Right lobe of liver (tissue), 6 donors: ENCODE data around the gene TBCE. TPM values are rescaled to one million over a fixed set of nuclear protein-coding genes. Genes with fewer than 3 reads are reported as not detected.
"Not testable (repeated sequence)": the region's sequence is repeated elsewhere in the genome, so short reads cannot be mapped to it uniquely, and the experiment has no call there.

Source experiments
- ATAC-seq, 4 donors: fragments of 200-7000 bp; cut with Tn5 transposase; one replicate each; pipeline ENCODE4 v1.9.1; 2020; ENCODE audit warnings: mild to moderate bottlenecking in 4 of 4, moderate library complexity in 4 of 4
- DNase-seq, 3 donors: peaks; one replicate each; pipeline ENCODE4 v3.0.0-alpha.2; 2020
- H3K27ac ChIP-seq, 3 donors: fragments of 200-600 bp; one replicate each; pipeline ENCODE4 v1.8.0; 2022
- H3K27me3 ChIP-seq, 2 donors: fragments of 200-600 bp; one replicate each; pipeline ENCODE4 v1.8.0; 2022
- H3K36me3 ChIP-seq, 4 donors: fragments of 200-600 bp; sonication (generic) in 1 of 4; one replicate each; pipeline versions ENCODE4 v1.5.1 to v1.8.0; 2017 to 2022; ENCODE audit warnings: control low read depth in 1 of 4
- H3K4me1 ChIP-seq, 4 donors: fragments of 200-600 bp; sonication (generic) in 1 of 4; one replicate each; pipeline versions ENCODE4 v1.5.1 to v1.8.0; 2017 to 2022; ENCODE audit warnings: control low read depth in 1 of 4
- H3K4me3 ChIP-seq, 3 donors: fragments of 200-600 bp; one replicate each; pipeline ENCODE4 v1.8.0; 2022
- H3K9me3 ChIP-seq, 4 donors: fragments of 200-600 bp; sonication (generic) in 1 of 4; one replicate each; pipeline versions ENCODE4 v1.5.1 to v1.8.0; 2017 to 2022; ENCODE audit warnings: control low read depth in 1 of 4
- CTCF ChIP-seq, 4 donors: fragments of 200-600 bp in 3 of 4; fragments of 450-650 bp in 1 of 4; IDR thresholded peaks; one replicate each; pipeline versions ENCODE4 v1.5.1 to v1.8.0; 2016 to 2022; ENCODE audit warnings: antibody characterized with exemption in 4 of 4, mild to moderate bottlenecking in 2 of 4
- POLR2A ChIP-seq: fragments of 450-650 bp; IDR thresholded peaks from one replicate; pipeline ENCODE4 v1.6.1; 2017; ENCODE audit warnings: antibody characterized with exemption, mild to moderate bottlenecking
- WGBS: methylation state at CpG from one replicate; pipeline ENCODE4 v1.1.6; 2018; ENCODE audit warnings: low coverage, low lambda C conversion rate; ENCODE audit not compliant: insufficient coverage; ENCODE audit errors: missing lambda C conversion rate; 5-methylcytosine and 5-hydroxymethylcytosine counted together
- intact Hi-C, 2 donors: fragments of 100-400 bp; cut with DNase I; formaldehyde crosslinking; loops; one replicate each; pipeline versions ENCODE4 v1.11.2 to v1.14.1; 2022
- total RNA-seq, 6 experiments: library from RNA; depleted of rRNA in 2 of 6; stranded (reverse); fragments of >200 nt in 2 of 6; fragmentation: NEBNext Ultra II Directional in 3 of 6; extraction: Animal tissue kit (Norgen Biotek cat#: 25700) in 3 of 6; gene quantifications; one replicate each; pipeline versions ENCODE4 v1.1.0 to v1.2.4, GENCODE V29; 2016 to 2023
- donor health status: DM: no; HTN: yes; CAD: no.
- donor health status: DM: no; HTN: no; CAD: no.
- donor health status: DM: no; HTN: no; CAD: no.
- donor health status: DM: no; HTN: yes; CAD: no.
- donor health status: DM: no; HTN: yes; CAD: no.

Gene TBCE
- total RNA-seq, 6 experiments from 2014 or later, result 11.2 to 16.6 (median 13.3) TPM

DNA sequence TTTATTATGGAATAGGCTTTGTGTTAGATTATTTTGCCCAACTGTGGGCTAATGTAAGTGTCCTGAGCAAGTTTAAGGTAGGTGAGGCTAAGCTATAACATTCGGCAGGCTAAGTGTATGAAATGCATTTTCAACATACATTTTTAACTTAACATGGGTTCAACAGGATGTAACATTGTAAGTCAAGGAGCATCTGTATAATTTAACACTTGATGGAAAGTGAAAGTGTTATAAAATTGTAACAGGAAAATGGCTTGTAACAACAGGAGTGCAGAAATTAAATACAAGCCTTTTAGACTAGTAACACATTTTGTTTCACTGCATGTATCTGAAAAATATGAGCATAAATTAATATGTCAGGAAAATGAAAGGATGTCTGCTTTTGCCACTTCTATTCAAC is 94.7 kb downstream of the TBCE start:
- Histone ChIP-seq H3K27me3 (no peaks in the 10 kb centered on the region), H3K27ac (no peak overlapping the region), H3K4me1 (no peaks in the 10 kb centered on the region), H3K4me3 (no peak overlapping the region), H3K36me3 (no peaks in the 10 kb centered on the region), H3K9me3 (no peaks in the 10 kb centered on the region)
- ATAC-seq, result no peak
- intact Hi-C loops, result no loop called here
- DNase-seq, result no peak
- 82% methylated on average over 1 of the region's 1 CpG for WGBS
- TF ChIP-seq CTCF (IDR thresholded peaks at IDR 0.05), result no peak
- TF ChIP-seq POLR2A, result no peak

DNA sequence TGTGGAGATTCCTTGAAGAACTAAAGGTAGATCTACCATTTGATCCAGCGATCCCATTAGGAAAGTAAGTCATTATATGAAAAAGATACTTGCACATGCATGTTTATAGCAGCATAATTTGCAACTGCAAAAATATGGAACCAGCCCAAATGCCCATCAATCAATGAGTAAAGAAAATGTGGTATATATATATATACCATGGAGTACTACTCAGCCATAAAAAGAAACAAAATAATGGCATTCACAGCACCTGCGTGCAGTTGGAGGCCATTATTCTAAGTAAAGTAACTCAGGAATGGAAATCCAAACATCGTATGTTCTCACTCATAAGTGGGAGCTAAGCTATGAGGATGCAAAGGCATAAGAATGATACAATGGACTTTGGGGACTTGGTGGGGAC is 95.6 kb downstream of the TBCE start:
- intact Hi-C loops, result not testable (repeated sequence)

DNA sequence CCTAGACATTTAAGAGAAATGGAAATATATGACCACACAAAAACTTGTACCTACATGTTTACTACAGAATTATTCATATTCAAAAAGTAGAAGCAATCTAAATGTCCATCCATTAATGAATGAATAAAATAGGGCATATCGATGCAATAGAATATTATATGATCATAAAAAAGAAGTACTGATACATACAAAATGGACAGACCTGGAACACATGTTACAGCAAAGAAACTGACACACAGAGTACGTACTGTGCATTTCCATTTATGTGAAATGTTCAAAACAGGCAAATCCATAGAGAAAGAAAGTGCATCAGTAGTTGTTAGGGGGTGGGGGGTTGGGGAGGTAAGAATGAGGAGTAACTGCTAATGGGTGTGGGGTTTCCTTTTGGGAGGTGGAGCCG is 97.8 kb downstream of the TBCE start:
- DNase-seq, result no peak
- ATAC-seq, result no peak
- whole genome bisulfite sequencing, result 97% methylated on average over 3 of the region's 3 CpGs
- no peak for TF ChIP-seq CTCF (IDR thresholded peaks at IDR 0.05)
- TF ChIP-seq POLR2A, result no peak
- H3K4me3 ChIP-seq, result no peak overlapping the region
- H3K36me3 ChIP-seq, result no peaks in the 10 kb centered on the region
- intact Hi-C loops, result no loop called here
- H3K27ac ChIP-seq, result no peak overlapping the region
- H3K4me1 ChIP-seq, result no peaks in the 10 kb centered on the region
- H3K27me3 ChIP-seq, result no peaks in the 10 kb centered on the region
- H3K9me3 ChIP-seq, result no peaks in the 10 kb centered on the region

More for the DNA sequence above, 95.6 kb downstream of the TBCE start:
- 93% methylated on average over 3 of the region's 3 CpGs for WGBS
- not testable (repeated sequence) for H3K4me1 ChIP-seq, H3K27ac ChIP-seq, H3K9me3 ChIP-seq, H3K27me3 ChIP-seq, ATAC-seq, H3K36me3 ChIP-seq, DNase-seq, H3K4me3 ChIP-seq

GRCh38 chr1:235468004-235468403 is 100.8 kb downstream of the TBCE start:
- Histone ChIP-seq H3K36me3 (no peaks in the 10 kb centered on the region), H3K27me3 (no peaks in the 10 kb centered on the region), H3K27ac (no peak overlapping the region), H3K9me3 (no peaks in the 10 kb centered on the region), H3K4me3 (no peak overlapping the region), H3K4me1 (no peaks in the 10 kb centered on the region)
- ATAC-seq (no peak), DNase-seq (no peak)
- 91% methylated on average over 3 of the region's 3 CpGs for WGBS
- intact Hi-C loops, result no loop called here
- TF ChIP-seq POLR2A (no peak), CTCF (IDR thresholded peaks at IDR 0.05) (no peak)

DNA sequence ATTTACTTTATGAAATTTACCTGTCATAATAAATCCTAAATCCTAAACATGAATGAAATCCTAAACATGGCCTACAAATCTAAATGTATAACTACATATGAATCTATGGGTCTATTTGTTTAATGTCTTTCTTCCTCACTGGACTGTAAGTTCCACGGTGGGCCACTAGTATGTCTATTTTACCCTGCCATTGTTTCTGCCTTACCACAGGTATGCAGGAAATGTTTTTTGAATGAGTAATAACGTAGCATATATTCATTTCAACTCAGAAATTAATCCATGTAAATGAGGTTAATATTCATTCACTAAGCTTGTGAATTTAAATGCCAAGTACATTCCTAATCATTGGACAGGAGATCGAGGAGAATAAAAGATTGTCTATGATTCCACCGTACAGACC is 101.7 kb downstream of the TBCE start:
- ATAC-seq, result no peak
- no peaks in the 10 kb centered on the region for H3K4me1 ChIP-seq
- intact Hi-C loops, result no loop called here
- H3K27me3 ChIP-seq, result no peaks in the 10 kb centered on the region
- H3K27ac ChIP-seq, result no peak overlapping the region
- H3K4me3 ChIP-seq, result no peak overlapping the region
- no peak for DNase-seq
- no peaks in the 10 kb centered on the region for H3K9me3 ChIP-seq
- WGBS, result 98% methylated on average over 4 of the region's 4 CpGs
- H3K36me3 ChIP-seq, result no peaks in the 10 kb centered on the region
- no peak for TF ChIP-seq CTCF (IDR thresholded peaks at IDR 0.05)
- no peak for TF ChIP-seq POLR2A

- H3K4me3 ChIP-seq, H3K9me3 ChIP-seq, H3K27me3 ChIP-seq, H3K27ac ChIP-seq, H3K4me1 ChIP-seq, ATAC-seq, H3K36me3 ChIP-seq, intact Hi-C loops, DNase-seq: not testable (repeated sequence)
- 67% methylated on average over 2 of the region's 2 CpGs for WGBS
These were observed 102.7 kb downstream of the TBCE start for GRCh38 chr1:235469897-235470296.
